Raji (cell line): ENCODE data around the gene RPTN.

Source experiments
- POLR2A ChIP-seq: IDR thresholded peaks from 2 replicates; pipeline ENCODE4 v1.6.1; 2011; ENCODE audit warnings: low read depth, low read length, control low read depth; ENCODE audit not compliant: insufficient read depth

The RPTN gene

DNA sequence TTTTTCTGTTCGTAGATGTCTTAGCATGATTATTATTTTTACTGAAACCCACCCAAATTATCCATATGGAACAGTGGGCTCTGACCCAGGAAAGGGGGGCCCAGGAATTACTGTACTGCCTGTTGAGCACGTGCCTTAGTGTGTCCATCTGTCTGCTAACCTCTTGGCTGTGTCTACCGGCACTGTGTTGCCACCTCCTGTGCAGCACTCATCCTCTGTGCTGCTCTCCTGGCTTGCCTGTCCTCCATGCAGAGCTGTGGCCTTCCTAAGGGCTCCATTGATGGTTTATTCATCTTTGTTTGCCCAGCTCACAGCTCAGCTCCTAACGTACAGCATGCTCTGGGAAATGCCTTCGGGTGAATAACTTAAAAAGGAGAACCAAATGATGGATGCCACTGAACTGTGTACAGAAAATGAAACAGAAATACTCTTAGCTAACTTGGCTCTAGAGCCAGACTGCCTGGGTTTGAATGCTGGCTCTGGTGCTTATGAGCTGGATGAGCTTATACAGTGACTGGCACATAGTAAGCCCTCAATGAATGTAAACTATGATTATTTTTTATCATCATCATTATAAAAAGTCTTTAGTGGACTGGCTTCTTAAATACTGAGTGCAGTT lies 11.4 kb upstream of the RPTN start:
- no peak for TF ChIP-seq POLR2A

- no peak for TF ChIP-seq POLR2A
These were observed 10.5 kb upstream of the RPTN start for GRCh38 chr1:152169366-152170025.

DNA sequence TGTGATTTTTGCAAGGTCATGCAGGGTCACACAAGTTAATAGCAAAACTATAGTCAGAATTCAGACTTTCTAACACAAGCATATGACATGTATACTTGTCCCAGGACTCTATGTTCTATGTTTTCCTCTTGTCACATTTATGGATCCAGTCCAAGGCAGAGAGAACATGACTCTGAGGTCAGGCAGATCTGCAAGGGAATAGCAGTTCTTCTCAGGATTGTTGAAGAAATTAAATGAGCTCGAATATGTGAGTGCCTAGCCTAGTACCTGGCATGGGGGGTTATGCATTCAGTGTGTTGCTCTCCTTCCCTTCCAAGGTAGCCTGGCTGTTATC lies 9.5 kb upstream of the RPTN start:
- no peak for TF ChIP-seq POLR2A

DNA sequence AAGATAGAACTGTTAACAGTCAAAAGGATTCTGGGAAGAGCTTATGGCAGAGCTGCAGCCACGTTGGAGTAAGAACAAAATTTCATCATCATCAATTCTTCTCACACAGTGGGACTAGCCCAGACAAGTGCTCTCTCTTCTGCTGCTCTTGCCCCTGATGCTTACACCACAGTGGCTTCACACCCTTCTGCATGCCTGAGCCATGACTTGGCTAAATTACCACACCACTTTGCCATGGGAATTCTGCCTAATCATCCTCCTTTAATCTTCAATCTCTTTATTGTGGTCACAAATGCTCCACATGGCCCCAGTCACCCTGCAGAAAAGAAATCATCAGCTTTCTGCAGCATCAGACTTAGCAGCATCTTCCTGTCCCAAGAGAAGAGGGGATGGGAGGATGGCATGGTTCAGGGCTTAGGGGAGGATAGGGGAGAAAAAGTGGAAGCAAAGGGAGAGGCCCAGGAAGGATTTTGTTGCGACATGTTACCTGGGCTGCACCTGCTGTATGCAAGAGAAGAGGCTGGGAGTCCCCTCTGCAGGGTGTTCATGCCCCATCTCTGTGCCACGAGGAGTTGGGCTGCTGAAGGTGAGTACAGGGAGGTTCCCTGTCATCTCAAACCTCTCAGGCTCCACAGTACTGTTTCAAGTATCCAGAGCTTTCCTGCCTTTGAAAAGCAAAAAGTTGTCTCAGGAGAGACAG lies 9.0 kb upstream of the RPTN start:
- no peak for TF ChIP-seq POLR2A

DNA sequence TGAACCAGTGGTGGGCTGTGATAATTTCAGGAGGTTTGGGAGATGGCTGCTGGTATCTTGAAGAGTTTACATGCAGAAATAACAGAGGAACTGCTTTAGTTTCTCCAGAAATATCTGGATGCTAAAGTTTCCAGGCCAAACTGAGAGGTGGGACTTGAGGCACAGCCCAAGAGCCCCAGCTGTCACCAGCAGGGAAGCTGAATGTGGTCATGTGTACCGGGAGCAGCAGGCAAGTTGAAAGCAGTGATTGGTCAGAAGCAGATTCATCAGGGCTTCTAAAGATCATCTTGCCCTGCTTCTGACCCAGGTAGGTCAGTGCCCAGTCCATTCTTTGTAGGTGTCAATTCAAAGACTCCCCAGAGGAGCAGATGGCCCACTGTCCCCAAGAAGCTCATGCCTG lies 7.9 kb upstream of the RPTN start:
- TF ChIP-seq POLR2A, result no peak

- TF ChIP-seq POLR2A, result no peak
These were observed 6.5 kb upstream of the RPTN start for GRCh38 chr1:152165286-152166077.

GRCh38 chr1:152164517-152165136 lies 5.6 kb upstream of the RPTN start:
- no peak for TF ChIP-seq POLR2A

DNA sequence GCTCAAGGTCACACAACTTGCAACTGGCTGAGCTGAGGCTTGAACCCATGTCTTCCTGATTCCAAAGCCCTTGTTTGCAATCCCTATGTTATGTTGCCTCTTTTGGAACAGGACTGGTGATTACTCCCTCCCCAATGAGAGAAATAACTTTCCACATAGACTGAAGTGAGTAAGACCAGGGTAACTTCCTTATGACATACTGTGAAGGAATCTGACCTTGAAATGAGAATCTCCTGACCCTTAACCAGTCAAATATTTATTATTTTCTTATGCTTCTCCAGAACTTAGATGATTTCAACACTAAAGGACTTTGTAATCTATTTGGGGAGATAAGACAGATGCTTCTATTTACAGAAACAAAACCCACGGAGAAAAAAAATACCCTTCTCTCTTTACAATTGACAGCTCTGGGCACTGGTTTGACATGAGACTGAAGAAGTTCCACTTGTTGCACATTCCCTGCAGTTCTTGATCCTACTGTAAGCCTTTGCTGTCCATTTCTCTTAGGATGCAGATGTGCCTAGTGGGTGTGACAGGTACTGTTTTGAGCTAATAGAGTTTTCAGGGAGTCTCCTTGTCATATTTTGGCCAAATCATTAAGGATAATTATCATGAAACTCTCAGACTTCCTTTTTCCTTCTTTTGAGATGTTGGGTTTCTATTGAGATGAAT lies 3.9 kb upstream of the RPTN start:
- TF ChIP-seq POLR2A, result no peak

- no peak for TF ChIP-seq POLR2A
These were observed 1.5 kb upstream of the RPTN start for GRCh38 chr1:152160576-152160975.

DNA sequence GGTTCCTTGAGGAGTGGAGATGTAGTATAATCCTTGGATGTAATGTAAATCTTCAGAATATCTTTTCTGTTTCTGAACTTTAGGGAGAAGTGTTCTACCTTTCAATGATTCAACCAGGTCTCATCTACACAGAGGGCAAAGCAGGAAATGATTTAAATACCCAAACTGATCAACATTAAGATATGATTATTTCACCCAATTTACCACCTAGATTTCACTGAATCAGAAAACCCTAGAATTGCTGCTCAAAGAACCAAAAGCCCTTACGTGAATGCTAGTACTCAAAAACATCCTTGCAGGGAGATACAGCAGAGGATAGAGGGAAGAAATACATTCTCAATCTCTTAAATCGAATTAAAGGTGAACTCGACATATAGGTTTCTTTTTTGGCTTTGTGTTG lies 5.0 kb downstream of the RPTN start:
- TF ChIP-seq POLR2A, result no peak

DNA sequence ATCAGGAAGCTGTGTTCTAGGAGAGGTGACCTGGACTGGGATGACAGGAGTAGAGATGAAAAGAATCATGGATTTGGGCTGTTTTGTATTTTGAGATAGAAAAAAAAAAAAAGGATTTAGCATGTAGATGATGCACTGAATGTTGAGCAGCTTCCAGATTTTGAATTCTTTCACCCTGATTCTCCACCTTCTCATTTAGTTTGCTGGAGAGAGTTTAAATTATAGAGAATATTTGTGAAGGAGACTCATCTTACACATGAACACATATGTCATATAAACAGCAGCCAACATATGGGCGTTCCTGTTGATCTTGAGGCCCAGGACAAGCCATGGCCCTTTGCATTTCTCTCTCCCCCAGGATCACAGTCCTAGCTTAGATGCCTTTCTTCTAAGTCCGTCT lies 7.4 kb downstream of the RPTN start:
- TF ChIP-seq POLR2A, result no peak

- no peak for TF ChIP-seq POLR2A
These were observed 10.0 kb downstream of the RPTN start for GRCh38 chr1:152148981-152149380.

DNA sequence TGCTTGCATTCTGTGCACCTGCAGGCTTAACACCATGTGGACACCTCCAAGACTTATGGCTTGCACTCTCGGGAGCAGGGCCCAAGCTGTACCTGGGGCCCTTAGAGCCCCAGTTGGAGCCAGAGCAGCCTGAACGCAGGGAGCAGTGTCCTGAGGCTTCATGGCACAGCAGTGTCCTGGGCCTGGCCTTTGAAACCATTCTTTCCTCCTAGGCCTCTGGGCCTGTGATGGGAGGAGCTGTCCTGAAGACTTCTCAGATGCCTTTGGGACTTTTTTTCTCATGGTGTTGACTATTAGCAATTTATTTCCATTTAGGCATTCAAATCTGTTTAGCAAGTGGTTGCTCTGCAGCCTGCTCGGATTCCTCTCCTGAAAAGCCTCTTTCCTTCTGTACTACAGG lies 11.0 kb downstream of the RPTN start:
- no peak for TF ChIP-seq POLR2A

DNA sequence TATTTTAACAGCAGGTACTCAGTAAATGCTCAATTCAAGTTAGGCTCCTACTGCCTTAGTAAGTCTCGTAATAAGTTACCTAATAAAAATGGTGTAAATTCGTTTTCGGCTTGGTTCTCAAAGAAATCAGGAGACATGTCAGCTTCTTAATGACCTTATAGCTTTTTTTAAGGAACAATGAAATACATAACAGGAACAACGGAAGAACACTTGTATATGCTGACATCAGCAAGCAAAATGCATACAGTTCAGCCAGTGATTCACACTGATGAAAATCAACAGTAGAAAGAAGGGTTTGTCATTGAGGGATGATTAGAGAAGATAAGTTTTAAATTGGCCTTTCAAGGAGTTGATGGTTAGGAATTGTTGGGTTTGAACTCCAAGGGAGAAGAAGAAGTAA lies 13.3 kb downstream of the RPTN start:
- no peak for TF ChIP-seq POLR2A
